ENCODE data around the gene APOC3. TPM values are rescaled to one million over a fixed set of nuclear protein-coding genes. Genes with fewer than 3 reads are reported as not detected.

Gene APOC3
- polyA plus RNA-seq, 1 donor (not counting 4 experiments of a cell fraction or from before 2014, with no cell fraction given) = not detected

DNA sequence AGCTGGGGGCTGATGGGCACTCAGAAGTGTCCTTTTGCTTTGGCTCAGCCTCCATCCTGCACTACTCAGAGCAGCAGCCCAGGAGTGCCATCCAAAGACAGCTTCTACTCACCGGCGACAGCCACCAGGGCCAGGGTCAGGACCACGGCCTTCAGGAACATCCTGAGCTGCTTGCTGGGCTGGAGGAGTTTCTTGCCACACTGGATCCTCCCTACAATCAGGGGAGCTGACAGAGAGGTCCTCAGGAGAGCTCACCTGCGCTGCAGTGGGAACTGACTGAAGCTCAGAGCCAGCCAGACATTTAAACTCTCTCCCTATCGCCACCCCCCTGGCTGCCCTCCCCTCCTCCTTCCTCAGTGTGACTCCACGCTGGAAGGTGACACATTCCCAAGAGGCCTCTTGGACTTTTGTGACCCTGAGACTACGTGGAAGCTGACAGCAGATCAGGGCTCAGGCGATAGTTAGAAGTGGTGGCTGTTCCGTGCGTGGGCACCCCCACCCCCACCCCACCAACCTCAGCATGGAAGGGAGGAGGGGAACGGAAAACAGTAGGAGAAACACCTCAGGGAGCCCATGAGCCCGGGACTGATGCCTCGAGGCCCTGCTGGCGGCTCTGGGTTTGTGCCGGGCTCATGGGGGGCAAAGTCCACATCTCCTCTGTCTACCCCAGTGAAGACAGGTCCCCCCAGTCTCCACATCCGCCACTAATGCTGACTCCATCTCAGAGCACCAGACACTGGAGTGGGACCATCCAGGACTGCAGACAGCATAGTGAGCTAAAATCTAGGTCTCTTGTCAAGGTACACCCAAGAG is 6.5 kb upstream of the APOC3 start, which contains the start of gene APOA4:
TSS of gene APOA4 (minus strand) at position 274 of the 813 bp plus-strand sequence. CDS start at position 161, 113 bp downstream.
- FAIRE-seq = no peak
- H3K4me3 ChIP-seq (ENCODE audit: control insufficient read depth in 2 of 3, extremely low read depth in 1 of 3, insufficient read depth in 2 of 3, low read depth in 1 of 3, low read length in 3 of 3) = no peak within 1 kb of the TSS
- H3K9me3 ChIP-seq (ENCODE audit: control insufficient read depth, low read depth, low read length) = no peaks in the 10 kb centered on the region
- H4K20me1 ChIP-seq (ENCODE audit: control insufficient read depth, extremely low read depth, insufficient read depth, low read length) = no peaks in the 10 kb centered on the region
- no peaks in the 10 kb centered on the region for H3K27me3 ChIP-seq (ENCODE audit: control insufficient read depth, extremely low read depth, insufficient read depth, low read length)
- no peak within 1 kb of the TSS for H2AFZ ChIP-seq (ENCODE audit: control insufficient read depth, low read length)
- no peak within 1 kb of the TSS for H3K4me2 ChIP-seq (ENCODE audit: control insufficient read depth, extremely low read depth, insufficient read depth, low read depth, low read length)
- DNase-seq (ENCODE audit: low read depth, low spot score) = no peak
- H3K27ac ChIP-seq (ENCODE audit: control insufficient read depth, insufficient read depth, low read length) = no peak within 1 kb of the TSS
- dilution Hi-C loops (cut with MboI; ENCODE audit: extremely low pct_ligation_motif_present, low sequenced_read_pairs) = no loop called here
- H3K79me2 ChIP-seq (ENCODE audit: control insufficient read depth, insufficient read depth, low read length) = no peaks in the 10 kb centered on the region
- H3K9ac ChIP-seq (ENCODE audit: control insufficient read depth, extremely low read depth, insufficient read depth, low read length) = no peak within 1 kb of the TSS
- H3K9me1 ChIP-seq (ENCODE audit: control insufficient read depth, extremely low read depth, insufficient read depth, low read length) = no peaks in the 10 kb centered on the region
- no peaks in the 10 kb centered on the region for H3K4me1 ChIP-seq (ENCODE audit: control insufficient read depth, extremely low read depth, insufficient read depth, low read length)
- TF ChIP-seq, protein P1, sequence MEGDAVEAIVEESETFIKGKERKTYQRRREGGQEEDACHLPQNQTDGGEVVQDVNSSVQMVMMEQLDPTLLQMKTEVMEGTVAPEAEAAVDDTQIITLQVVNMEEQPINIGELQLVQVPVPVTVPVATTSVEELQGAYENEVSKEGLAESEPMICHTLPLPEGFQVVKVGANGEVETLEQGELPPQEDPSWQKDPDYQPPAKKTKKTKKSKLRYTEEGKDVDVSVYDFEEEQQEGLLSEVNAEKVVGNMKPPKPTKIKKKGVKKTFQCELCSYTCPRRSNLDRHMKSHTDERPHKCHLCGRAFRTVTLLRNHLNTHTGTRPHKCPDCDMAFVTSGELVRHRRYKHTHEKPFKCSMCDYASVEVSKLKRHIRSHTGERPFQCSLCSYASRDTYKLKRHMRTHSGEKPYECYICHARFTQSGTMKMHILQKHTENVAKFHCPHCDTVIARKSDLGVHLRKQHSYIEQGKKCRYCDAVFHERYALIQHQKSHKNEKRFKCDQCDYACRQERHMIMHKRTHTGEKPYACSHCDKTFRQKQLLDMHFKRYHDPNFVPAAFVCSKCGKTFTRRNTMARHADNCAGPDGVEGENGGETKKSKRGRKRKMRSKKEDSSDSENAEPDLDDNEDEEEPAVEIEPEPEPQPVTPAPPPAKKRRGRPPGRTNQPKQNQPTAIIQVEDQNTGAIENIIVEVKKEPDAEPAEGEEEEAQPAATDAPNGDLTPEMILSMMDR (optimal IDR thresholded peaks at IDR 0.05 in 1 of 3, IDR thresholded peaks at IDR 0.05 in 1 of 3, conservative IDR thresholded peaks at IDR 0.05 in 1 of 3; ENCODE audit: extremely low read depth in 1 of 3, insufficient read depth in 2 of 3, low read length in 3 of 3) = no peak
- no peak for TF ChIP-seq EZH2 (IDR thresholded peaks at IDR 0.05; ENCODE audit: low read length)
- H3K36me3 ChIP-seq (ENCODE audit: control insufficient read depth in 2 of 2, extremely low read depth in 1 of 2, insufficient read depth in 2 of 2, low read length in 2 of 2) = no peaks in the 10 kb centered on the region

DNA sequence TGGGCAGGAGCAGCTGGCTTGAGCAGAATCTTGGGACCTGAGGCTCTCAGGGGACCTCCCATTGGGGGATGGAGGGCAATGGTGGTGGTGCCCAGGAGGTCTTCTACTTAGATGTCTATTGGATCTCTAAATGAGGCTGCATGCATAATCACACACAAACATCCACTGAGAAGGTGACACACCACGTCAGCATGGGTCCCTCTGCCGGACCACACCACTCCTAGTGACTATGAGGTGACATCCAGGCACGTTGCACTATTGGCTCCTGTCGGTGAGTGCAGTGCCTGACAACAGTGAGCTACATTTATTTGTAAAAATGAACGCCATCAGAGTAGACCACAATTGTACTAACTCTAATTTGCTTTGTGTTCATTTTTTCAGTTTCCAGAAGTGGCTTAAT is 4.3 kb upstream of the APOC3 start:
- dilution Hi-C loops (cut with MboI; ENCODE audit: extremely low pct_ligation_motif_present, low sequenced_read_pairs) = no loop called here

More for the DNA sequence above, 4.3 kb upstream of the APOC3 start:
- no peak overlapping the region for H3K9ac ChIP-seq (ENCODE audit: control insufficient read depth, extremely low read depth, insufficient read depth, low read length)
- DNase-seq (ENCODE audit: low read depth, low spot score) (no peak), FAIRE-seq (no peak)
- no peak overlapping the region for H3K4me3 ChIP-seq (ENCODE audit: control insufficient read depth in 2 of 3, extremely low read depth in 1 of 3, insufficient read depth in 2 of 3, low read depth in 1 of 3, low read length in 3 of 3)
- H3K27me3 ChIP-seq (ENCODE audit: control insufficient read depth, extremely low read depth, insufficient read depth, low read length) = no peaks in the 10 kb centered on the region
- H4K20me1 ChIP-seq (ENCODE audit: control insufficient read depth, extremely low read depth, insufficient read depth, low read length) = no peaks in the 10 kb centered on the region
- H3K9me1 ChIP-seq (ENCODE audit: control insufficient read depth, extremely low read depth, insufficient read depth, low read length) = no peaks in the 10 kb centered on the region
- no peaks in the 10 kb centered on the region for H3K36me3 ChIP-seq (ENCODE audit: control insufficient read depth in 2 of 2, extremely low read depth in 1 of 2, insufficient read depth in 2 of 2, low read length in 2 of 2)
- H2AFZ ChIP-seq (ENCODE audit: control insufficient read depth, low read length) = no peak overlapping the region
- no peak overlapping the region for H3K27ac ChIP-seq (ENCODE audit: control insufficient read depth, insufficient read depth, low read length)
- no peaks in the 10 kb centered on the region for H3K79me2 ChIP-seq (ENCODE audit: control insufficient read depth, insufficient read depth, low read length)
- no peak overlapping the region for H3K4me2 ChIP-seq (ENCODE audit: control insufficient read depth, extremely low read depth, insufficient read depth, low read depth, low read length)
- TF ChIP-seq EZH2 (IDR thresholded peaks at IDR 0.05; ENCODE audit: low read length) = no peak
- TF ChIP-seq, protein P1 (optimal IDR thresholded peaks at IDR 0.05 in 1 of 3, IDR thresholded peaks at IDR 0.05 in 1 of 3, conservative IDR thresholded peaks at IDR 0.05 in 1 of 3; ENCODE audit: extremely low read depth in 1 of 3, insufficient read depth in 2 of 3, low read length in 3 of 3) = no peak
- H3K4me1 ChIP-seq (ENCODE audit: control insufficient read depth, extremely low read depth, insufficient read depth, low read length) = no peaks in the 10 kb centered on the region
- no peaks in the 10 kb centered on the region for H3K9me3 ChIP-seq (ENCODE audit: control insufficient read depth, low read depth, low read length)

Measured in keratinocyte (primary cell).